RKO (cell line): ENCODE results near the gene MAMDC2.

ENCODE experiments used
- DNase-seq: peaks from one replicate; pipeline ENCODE4 v3.0.0-alpha.2; 2016; ENCODE audit warnings: low spot score

Gene MAMDC2

GRCh38 chr9:70064496-70064895 is 20.8 kb downstream of the MAMDC2 start:
- DNase-seq, result no peak

- DNase-seq, result no peak
Observed at GRCh38 chr9:70065572-70065971, 21.9 kb downstream of the MAMDC2 start.

GRCh38 chr9:70066418-70066817 is 22.8 kb downstream of the MAMDC2 start:
- DNase-seq, result no peak

- DNase-seq, result no peak
Observed at GRCh38 chr9:70066874-70067273, 23.2 kb downstream of the MAMDC2 start.

GRCh38 chr9:70069704-70070103 is 26.1 kb downstream of the MAMDC2 start:
- no peak for DNase-seq

- no peak for DNase-seq
Observed at GRCh38 chr9:70073193-70073592, 29.5 kb downstream of the MAMDC2 start.

- DNase-seq, result no peak
Observed at GRCh38 chr9:70073756-70074155, 30.1 kb downstream of the MAMDC2 start.

- DNase-seq, result no peak
Observed at GRCh38 chr9:70076678-70077077, 33.0 kb downstream of the MAMDC2 start.

GRCh38 chr9:70079417-70080037 is 35.9 kb downstream of the MAMDC2 start:
- DNase-seq, result no peak

GRCh38 chr9:70080481-70081119 is 37.0 kb downstream of the MAMDC2 start:
- peak; percentile 0 for DNase-seq

GRCh38 chr9:70081120-70081495 is 37.5 kb downstream of the MAMDC2 start:
- DNase-seq, result no peak

- DNase-seq, result no peak
Observed at GRCh38 chr9:70083429-70083828, 39.8 kb downstream of the MAMDC2 start.

- DNase-seq, result peak; percentile 34
Observed at GRCh38 chr9:70085241-70085640, 41.6 kb downstream of the MAMDC2 start.

GRCh38 chr9:70091103-70091502 is 47.5 kb downstream of the MAMDC2 start:
- DNase-seq, result no peak

- no peak for DNase-seq
Observed at GRCh38 chr9:70091572-70091971, 47.9 kb downstream of the MAMDC2 start.

GRCh38 chr9:70092190-70092589 is 48.5 kb downstream of the MAMDC2 start:
- no peak for DNase-seq

GRCh38 chr9:70093095-70093494 is 49.4 kb downstream of the MAMDC2 start:
- DNase-seq, result no peak

GRCh38 chr9:70093944-70094343 is 50.3 kb downstream of the MAMDC2 start:
- DNase-seq, result no peak

GRCh38 chr9:70094747-70095146 is 51.1 kb downstream of the MAMDC2 start:
- no peak for DNase-seq

GRCh38 chr9:70097187-70097586 is 53.5 kb downstream of the MAMDC2 start:
- DNase-seq, result no peak

GRCh38 chr9:70100362-70100761 is 56.7 kb downstream of the MAMDC2 start:
- no peak for DNase-seq

GRCh38 chr9:70101265-70101664 is 57.6 kb downstream of the MAMDC2 start:
- DNase-seq, result peak; percentile 12

- DNase-seq, result no peak
Observed at GRCh38 chr9:70105147-70105546, 61.5 kb downstream of the MAMDC2 start.

GRCh38 chr9:70106571-70106970 is 62.9 kb downstream of the MAMDC2 start:
- no peak for DNase-seq
